Middle frontal gyrus (tissue), 1 donor: ENCODE results near the gene ILF2.
"Not testable (repeated sequence)": the region's sequence is repeated elsewhere in the genome, so short reads cannot be mapped to it uniquely, and the experiment has no call there.

ENCODE experiments used
- DNase-seq: peaks from one replicate; pipeline ENCODE4 v3.0.0-alpha.2; 2015; ENCODE audit warnings: low spot score; ENCODE audit errors: extremely low spot score

ILF2 gene

DNA sequence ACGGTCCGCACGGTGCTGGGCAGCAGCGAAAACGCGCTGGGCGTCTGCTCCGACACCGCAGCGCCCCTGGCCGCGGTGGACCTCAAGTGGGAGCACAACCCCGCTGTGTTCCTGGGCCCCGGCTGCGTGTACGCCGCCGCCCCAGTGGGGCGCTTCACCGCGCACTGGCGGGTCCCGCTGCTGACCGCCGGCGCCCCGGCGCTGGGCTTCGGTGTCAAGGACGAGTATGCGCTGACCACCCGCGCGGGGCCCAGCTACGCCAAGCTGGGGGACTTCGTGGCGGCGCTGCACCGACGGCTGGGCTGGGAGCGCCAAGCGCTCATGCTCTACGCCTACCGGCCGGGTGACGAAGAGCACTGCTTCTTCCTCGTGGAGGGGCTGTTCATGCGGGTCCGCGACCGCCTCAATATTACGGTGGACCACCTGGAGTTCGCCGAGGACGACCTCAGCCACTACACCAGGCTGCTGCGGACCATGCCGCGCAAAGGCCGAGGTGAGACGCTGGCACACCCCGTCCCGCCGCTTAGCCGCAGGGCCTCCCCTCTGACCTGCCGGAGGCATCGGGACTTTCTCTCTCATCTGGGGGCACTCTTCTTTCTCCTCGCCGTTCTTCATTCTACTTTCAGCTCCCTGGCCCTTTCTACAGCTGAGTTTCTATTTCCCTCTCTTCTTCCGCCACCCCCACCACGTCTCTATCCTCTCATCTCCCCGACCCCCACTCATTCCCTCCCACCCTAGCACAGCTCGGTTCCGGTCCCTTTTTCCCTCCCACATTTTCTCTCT, 8.7 kb upstream of the ILF2 start:
- no peak for DNase-seq

DNA sequence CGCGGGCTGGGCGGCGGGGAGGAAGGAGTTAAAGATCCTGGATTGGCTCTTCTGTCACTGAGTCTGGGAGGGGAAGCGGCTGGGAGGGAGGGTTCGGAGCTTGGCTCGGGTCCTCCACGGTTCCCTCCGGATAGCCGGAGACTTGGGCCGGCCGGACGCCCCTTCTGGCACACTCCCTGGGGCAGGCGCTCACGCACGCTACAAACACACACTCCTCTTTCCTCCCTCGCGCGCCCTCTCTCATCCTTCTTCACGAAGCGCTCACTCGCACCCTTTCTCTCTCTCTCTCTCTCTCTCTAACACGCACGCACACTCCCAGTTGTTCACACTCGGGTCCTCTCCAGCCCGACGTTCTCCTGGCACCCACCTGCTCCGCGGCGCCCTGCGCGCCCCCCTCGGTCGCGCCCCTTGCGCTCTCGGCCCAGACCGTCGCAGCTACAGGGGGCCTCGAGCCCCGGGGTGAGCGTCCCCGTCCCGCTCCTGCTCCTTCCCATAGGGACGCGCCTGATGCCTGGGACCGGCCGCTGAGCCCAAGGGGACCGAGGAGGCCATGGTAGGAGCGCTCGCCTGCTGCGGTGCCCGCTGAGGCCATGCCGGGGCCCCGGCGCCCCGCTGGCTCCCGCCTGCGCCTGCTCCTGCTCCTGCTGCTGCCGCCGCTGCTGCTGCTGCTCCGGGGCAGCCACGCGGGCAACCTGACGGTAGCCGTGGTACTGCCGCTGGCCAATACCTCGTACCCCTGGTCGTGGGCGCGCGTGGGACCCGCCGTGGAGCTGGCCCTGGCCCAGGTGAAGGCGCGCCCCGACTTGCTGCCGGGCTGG, 7.9 kb upstream of the ILF2 start, which contains the start of gene NPR1:
Gene NPR1 (plus strand): TSS at position 170 of the 818 bp plus-strand sequence. CDS start 421 bp downstream, at position 591.
- DNase-seq, result no peak

DNA sequence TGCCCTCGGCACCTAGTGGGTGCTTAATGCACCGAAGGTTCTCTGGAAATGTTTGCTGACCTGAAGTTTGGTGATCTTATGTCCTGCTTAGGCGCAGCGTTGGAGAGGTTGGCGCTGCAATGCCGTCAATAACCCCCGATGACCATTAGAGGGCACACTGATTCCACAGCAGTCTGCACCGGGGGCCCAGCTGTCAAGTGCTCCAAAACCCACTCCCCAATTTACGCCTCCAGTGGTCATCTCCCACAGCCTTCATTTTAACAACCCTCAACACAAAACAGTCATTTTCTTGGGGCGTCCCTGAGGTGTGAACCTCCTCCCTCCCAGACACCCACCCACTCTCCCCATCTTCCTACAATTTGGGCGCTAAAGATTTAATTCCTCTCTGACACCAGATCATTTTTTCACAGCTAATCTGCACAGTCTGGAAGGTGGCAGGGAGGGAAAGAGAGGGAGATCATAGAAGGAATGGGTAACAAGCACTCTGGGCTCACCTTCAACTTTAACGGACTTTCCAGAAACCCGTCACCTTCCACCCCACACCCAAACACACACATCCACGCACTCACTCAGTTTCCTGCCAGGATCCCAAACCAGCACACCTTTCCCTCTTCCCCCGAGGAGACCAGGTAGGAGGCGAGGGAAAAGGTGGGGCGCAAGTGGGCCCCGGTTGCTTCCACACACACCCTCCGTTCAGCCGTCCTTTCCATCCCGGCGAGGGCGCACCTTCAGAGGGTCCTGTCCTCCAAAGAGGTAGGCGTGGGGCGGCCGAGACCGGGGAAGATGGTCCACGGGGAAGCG, 7.1 kb upstream of the ILF2 start:
- no peak for DNase-seq

DNA sequence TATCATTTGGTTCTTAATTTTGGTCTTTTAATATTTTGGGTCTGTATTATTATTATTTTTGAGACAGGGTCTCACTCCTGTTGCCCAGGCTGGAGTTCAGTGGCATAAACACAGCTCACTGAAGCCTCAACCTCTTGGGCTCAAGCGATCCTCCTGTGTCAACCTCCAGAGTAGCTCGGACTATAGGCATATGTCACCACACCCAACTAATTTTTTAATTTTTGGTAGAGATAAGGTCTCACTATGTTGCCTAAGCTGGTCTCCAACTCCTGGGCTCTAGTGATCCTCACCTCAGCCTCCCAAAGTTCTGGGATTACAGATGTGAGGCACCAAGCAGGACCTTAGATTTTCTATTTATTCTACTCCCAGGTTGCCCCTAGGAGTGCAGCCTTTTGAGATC, 2.7 kb upstream of the ILF2 start:
- no peak for DNase-seq

DNA sequence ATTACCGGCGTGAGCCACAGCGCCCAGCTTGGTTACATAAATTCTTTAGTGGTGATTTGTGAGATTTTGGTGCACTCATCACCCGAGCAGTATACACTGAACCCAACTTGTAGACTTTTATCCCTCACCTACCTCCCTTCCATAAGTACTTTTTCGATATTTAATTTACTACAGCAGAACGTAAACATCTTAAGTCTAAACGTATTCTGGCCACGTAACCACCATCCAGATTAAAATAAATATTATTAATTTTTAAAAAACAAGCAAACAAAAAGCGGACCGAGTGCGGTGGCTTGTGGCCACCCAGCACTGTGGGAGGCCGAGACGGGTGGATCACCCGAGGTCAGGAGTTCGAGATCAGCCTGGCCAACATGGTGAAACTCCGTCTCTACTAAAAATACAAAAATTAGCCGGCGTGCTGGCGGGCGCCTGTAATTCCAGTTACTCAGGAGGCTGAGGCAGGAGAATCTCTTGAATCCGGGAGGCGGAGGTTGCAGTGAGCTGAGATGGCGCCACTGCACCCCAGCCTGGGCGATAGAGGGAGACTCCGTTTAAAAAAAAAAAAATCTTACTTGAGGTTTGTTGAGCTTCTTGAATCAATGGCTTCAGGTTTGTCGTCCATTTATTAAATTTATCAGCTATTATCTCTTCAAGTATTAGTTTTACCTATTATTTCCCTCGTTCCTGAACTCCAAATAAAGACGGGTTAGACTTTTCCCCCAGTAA, 998 bp upstream of the ILF2 start:
- DNase-seq, result not testable (repeated sequence)

DNA sequence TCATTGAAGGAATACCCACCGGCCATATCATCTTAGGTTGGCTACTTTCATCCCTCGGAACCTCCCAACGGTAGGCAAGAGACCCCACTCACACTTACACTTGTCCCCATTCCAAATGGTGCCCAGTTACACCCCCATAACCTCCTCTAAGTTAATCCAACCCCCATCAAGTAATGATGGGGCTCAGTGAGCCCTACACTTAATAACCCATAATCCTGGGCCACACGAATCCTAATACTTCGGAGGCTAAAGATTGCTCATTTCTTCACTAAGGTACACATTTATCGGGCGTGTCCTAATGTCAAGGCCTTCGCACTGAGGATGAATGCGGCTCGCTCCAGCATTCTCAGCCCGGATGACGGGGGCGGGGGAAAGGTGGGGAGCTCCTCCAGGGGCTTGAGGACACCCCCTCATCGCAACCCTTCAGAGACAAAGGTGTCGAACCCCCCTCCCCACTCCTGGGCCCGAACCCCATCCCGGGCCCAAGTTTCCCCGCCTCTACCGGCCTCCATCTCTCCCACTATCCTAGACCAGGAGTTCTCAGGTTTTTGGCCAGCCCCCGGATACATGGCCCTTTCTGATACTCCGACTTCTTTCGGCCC, 435 bp downstream of the ILF2 start:
- DNase-seq, result no peak

DNA sequence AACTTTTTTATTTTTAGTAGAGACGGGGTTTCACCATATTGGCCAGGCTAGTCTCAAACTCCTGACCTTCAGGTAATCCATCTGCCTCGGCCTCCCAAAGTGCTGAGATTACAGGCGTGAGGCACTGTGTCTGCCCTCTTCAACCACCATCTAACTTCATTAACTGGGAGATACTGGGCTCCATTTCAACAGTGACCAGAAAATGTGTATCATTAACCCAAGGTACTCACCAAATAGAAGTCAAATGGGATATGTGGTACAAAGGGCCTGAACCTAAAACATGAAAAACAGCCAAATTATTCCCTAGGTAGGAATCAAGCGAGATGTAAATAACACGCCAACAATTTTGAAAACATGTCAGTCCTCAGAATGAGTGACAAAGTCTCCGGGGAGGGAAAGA, 1.2 kb downstream of the ILF2 start:
- DNase-seq, result no peak

DNA sequence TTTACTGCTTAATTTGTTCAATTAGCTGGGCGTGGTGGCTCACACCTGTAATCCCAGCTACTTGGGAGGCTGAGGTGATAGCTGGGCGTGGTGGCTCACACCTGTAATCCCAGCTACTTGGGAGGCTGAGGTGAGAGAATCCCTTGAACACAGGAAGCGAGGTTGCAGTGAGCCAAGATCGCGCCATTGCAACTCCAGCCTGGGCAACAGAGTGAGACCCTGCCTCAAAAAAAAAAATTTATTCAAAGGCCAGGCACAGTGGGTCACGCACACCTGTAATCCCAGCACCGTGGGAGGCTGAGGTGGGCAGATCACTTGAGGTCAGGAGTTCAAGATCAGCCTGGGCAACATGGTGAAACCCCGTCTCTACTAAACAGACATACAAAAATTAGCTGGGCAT, 2.1 kb downstream of the ILF2 start:
- not testable (repeated sequence) for DNase-seq

DNA sequence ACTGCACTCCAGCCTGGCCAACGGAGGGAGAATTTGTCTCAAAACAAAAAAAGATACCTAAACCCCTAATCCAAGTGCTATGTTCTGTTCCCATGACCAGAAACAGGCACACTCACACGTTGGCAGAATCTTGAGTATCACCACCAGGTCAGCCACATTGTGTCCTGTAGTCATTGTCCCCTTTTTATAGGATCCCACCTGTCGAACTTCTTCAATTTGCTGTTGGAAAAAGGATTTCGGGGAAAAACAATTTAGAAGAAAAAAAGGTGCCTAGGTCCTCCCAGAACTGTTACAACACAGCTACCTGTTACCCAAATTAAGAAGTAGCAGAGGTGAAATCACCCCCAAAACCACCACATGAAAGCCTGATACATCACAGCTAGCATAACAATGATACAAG, 3.4 kb downstream of the ILF2 start:
- DNase-seq, result no peak

DNA sequence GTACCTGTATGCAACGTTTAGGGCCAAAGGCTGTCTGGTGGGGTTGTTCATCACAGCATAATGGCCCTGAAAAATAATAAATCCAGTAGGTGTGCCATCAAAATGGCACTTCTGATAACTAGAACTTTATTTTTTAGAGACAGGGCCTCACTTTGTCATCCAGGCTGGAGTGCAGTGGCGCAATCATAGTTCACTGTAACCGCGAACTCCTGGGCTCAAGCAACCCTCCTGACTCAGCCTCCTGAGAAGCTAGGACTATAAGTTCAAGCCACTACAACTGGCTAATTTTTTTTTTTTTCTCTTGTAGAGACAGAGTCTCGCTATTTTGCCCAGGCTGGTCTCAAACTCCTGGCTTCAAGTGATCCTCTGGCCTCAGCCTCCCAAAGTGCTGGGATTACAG, 7.6 kb downstream of the ILF2 start:
- DNase-seq, result no peak

DNA sequence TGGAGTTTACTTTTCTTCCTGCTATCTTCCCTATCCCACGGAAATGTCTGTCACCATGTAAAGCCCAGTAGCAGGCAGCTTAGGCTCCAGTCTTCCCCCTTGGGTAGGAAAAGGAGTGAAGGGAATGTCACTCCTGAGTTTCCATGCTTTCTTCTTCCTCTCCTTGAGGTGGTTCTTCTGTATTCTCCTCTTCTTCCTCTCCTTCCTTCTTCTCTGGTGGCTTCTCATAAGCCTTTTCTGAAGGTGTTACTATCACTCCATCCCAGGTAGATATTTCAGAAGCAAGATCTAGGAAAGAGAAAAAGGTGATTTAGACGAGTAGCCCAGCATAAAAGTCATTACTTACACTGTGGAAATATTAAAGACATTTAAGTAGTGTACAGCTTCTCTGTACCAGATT, 8.5 kb downstream of the ILF2 start:
- no peak for DNase-seq

DNA sequence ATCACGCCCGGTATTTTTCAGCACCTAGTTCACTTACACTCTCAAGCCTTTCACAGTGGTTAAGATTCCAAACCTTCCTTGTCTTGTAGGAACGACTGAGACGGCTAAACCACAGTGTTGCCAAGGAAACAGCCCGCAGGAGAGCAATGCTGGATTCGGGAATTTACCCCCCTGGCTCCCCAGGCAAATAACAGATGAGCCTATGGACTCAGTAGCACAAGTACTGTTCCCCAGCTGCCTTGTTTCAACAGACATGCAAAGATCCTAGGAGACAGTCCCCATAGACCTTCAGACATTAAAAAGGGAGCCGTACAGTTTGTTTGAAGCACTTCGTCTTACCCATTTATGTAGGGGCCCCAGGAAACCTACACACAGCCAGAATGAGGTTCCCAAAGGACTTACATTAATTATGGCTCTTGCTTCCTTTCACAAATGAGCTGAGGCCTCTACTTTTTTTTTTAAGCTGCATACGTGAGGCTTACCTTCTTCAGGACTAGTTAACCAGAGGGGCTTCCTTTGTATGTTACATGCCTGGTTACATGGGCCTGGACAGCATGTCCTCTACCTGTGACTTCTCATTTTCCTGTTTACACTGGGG, 9.6 kb downstream of the ILF2 start:
- no peak for DNase-seq

DNA sequence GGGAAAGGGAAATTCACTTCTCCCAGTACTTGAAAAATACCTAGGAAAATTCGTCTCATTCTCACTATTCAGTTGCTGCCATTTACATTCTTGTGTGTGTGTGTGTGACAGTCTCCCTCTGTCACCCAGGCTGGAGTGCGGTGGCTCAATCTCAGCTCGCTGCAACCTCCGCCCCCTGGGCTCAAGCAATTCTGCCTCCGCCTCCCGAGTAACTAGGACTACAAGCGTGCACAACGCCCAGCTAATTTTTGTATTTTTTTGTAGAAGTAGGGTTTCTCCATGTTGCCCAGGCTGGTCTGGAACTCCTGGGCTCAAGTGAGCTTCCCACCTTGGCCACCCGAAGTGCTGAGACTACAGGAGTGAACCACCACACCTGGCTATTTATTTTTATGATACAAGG, 11.1 kb downstream of the ILF2 start:
- DNase-seq, result no peak

DNA sequence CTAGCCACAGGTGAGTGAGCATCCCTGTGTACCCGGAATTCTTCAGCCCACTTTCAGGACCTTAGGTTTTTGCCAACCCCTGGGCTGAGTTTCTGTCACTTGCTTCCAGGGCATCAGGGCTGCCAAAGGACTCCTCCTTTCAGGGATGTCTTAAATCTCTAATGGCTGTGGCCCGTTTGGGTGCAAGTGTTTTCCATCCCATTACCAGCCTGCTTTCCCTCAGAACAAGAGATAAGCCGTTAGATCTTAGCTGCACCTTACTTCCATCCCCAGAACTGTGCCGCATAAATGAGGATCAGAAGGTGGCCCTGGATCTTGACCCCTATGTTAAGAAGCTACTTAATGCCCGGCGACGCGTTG, 11.6 kb downstream of the ILF2 start:
- DNase-seq, result no peak

DNA sequence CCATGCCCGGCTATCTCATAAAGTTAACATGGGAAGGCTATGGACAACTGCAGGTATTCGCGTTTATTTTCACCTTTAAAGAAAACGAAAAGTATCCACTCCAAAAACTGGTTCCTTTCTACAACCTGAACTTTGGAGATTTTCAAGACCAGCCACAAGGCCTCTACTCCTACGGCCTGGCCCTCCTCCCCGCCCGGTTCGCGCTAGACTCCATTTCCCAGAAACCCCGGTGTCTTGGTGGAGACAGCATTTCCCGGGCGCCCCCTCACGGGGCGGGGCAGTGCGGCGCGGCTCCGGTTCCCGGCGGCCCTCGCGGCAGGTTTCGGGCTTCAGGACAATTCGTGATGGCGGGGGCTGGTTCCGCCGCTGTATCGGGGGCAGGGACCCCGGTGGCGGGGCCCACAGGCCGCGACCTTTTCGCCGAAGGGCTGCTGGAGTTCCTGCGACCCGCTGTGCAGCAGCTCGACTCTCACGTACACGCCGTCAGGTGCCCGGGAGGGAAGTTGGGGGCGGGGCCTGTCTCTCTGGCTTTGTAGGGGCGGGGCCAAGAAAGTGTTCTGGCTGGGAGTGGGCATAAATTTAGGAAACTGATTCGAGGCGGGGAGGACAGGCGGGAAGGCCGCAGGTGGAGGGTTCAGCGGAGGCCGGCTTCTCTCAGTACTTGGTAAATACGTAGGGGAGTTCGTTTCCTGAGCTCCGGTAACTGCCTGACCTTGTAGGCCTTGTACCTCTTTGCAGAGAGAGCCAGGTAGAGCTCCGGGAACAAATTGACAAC, 12.2 kb downstream of the ILF2 start, which contains the start of gene SNAPIN:
Gene SNAPIN (plus strand): TSS at position 304 of the 775 bp plus-strand sequence. CDS start 41 bp downstream, at position 345.
- DNase-seq, result peak; percentile 83

DNA sequence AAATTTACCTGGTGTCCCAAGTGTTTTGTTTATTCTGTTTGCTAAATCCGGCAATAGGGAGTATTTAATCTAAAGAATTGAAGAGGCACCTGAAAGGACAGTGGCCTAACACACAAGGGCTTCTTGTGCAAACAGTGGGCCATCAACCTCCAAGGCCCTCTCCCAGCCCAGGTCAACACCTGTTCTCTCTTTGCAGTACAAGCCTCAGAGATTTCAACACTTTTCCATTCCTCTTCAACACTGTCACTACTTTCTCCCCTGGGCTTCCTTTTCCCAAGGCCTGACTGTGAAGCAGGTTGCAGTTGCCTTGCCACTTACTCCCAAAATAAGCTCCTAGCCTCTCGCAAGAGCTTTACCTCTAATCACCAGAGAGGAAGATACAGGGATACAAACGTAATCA, 15.5 kb downstream of the ILF2 start:
- DNase-seq, result no peak

DNA sequence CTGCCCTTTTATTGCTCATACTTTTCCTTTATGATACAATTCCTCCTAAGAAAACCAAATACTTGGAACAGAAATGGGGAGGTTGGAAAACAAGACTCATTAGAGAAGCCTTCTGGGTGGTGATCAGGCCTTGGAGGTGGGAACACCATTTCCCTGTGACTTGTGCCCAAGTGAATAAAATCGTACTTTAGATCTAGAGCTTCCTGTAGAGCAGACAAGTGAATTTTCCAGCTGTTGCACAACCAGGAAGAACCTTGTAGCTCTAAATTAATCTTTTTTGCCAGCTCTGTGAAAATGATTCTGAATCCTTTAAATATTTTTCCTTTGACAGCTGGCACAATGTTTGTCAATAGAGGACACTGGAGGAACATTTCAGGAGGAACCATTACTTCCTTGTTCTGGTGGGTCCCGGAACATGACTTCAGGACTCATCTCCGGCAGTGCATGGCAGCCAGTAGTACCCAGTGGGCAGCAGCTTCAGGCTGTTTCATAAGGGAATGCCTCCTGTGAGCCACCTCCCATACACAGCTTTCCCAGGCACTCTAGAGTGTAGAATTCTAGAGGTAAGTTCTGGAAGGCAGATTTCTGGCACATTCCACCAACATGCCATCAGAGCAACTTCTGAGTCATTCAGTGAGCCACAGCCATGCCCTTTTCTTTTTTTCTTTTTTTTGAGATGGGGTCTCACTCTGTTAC, 17.8 kb downstream of the ILF2 start:
- no peak for DNase-seq

DNA sequence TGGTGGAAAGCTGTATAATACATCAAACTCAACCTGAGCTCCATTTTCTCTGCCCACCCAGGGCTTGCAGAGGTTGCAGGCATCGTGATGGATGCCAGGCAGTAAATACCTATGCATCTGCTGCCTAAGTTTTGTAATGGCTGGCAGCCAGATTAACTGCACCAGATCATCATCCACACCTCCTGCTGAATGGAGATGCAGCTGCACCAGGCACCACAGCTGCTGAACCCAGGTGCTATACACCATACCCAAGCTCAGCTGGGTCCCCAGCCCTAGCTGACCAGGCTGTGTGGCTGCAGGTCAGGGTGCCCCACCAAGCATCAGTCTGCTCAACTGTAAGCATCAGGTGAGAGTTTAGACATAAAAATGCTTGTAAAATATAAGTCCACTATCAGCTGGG, 19.0 kb downstream of the ILF2 start:
- no peak for DNase-seq

DNA sequence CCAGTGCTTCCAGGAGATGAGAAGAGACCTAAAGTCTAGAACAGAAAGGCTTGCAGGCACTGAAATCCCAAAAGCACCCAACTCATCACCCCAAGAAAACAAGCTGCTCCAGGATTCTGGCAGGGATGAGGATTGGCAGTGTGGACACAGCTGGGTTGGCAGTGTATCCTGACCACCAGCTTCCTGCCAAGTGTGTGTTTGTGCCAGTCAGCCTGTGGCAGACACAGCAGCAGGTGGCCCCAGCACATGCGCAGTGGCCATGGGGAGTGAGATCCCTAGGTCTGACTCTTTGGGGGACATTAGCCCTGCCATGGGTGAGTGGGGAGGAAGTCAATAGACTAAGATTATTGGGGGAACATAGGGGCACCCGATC, 20.9 kb downstream of the ILF2 start:
- DNase-seq, result peak; percentile 67
